A549 (cell line): ENCODE measurements around the gene ELAC2. TPM values are rescaled to one million over a fixed set of nuclear protein-coding genes. Genes with fewer than 3 reads are reported as not detected.

ENCODE experiments used
- ATAC-seq, 2 experiments: fragments of 200-7000 bp in 1 of 2; fragments of >200 bp in 1 of 2; cut with Nextera tagmentation in 1 of 2; cut with Tn5 transposase in 1 of 2; 3 replicates each; pipeline versions ENCODE4 v1.8.0 to v1.9.1; 2018 to 2020; ENCODE audit warnings: mild to moderate bottlenecking in 1 of 2, moderate library complexity in 1 of 2
- CTCF ChIA-PET: fragments of 300-600 bp; sonication (Branson Sonifier 250); formaldehyde crosslinking; extraction: SDS; loops from one replicate; lab custom pipeline; 2021; ENCODE audit warnings: antibody characterized with exemption, inconsistent platforms; lab: Yijun Ruan, JAX
- POLR2A ChIA-PET: fragments of 350-600 bp; formaldehyde crosslinking; extraction: SDS; loops from one replicate; lab custom pipeline; 2021; ENCODE audit warnings: antibody characterized with exemption, inconsistent platforms; lab: Yijun Ruan, JAX
- DNase-seq, 2 experiments: peaks; one replicate each; pipeline versions ENCODE4 v3.0.0 to v3.0.0-alpha.2; 2011 to 2016; ENCODE audit warnings: low read depth in 1 of 2, low spot score in 1 of 2
- FAIRE-seq: peaks from 2 replicates; lab custom pipeline; 2011; peaks lifted over from hg19 to GRCh38; lab: Jason Lieb, UNC
- H3K27ac ChIP-seq, 2 experiments: fragments of >200 bp; sonication (Bioruptor Twin); formaldehyde crosslinking; 3 replicates each; pipeline ENCODE4 v1.5.1; 2016 to 2017
- H3K4me1 ChIP-seq: fragments of >200 bp; sonication (Bioruptor Twin); formaldehyde crosslinking; 3 replicates; pipeline ENCODE4 v1.6.1; 2016
- H3K4me2 ChIP-seq: fragments of >200 bp; sonication (Bioruptor Twin); formaldehyde crosslinking; 3 replicates; pipeline ENCODE4 v1.6.1; 2016
- H3K4me3 ChIP-seq: fragments of >200 bp; sonication (Bioruptor Twin); formaldehyde crosslinking; 3 replicates; pipeline ENCODE4 v1.5.1; 2016
- H3K9me3 ChIP-seq: fragments of >200 bp; sonication (Bioruptor Twin); formaldehyde crosslinking; 3 replicates; pipeline ENCODE4 v1.6.1; 2016
- BCL3 ChIP-seq: fragments of >200 bp; sonication (Bioruptor Twin); formaldehyde crosslinking; IDR thresholded peaks from 3 replicates; pipeline ENCODE4 v1.6.1; 2016
- BHLHE40 ChIP-seq: IDR thresholded peaks from 2 replicates; pipeline ENCODE4 v1.6.1; 2012; ENCODE audit warnings: low read depth, low read length, inconsistent platforms
- CHD2 ChIP-seq: fragments of 150-350 bp; IDR thresholded peaks from 2 replicates; pipeline ENCODE4 v1.6.1; 2014; ENCODE audit warnings: low read length; ENCODE audit not compliant: partially characterized antibody
- E2F6 ChIP-seq: IDR thresholded peaks from 2 replicates; pipeline ENCODE4 v1.6.1; 2012; ENCODE audit warnings: low read depth, borderline replicate concordance
- ELK1 ChIP-seq: fragments of 150-350 bp; IDR thresholded peaks from 2 replicates; pipeline ENCODE4 v1.6.1; 2014; ENCODE audit warnings: low read depth, mild to moderate bottlenecking, low read length
- ESRRA ChIP-seq: fragments of 150-350 bp; IDR thresholded peaks from 2 replicates; pipeline ENCODE4 v1.6.1; 2014; ENCODE audit warnings: mild to moderate bottlenecking, low read length, borderline replicate concordance
- GATA3 ChIP-seq: IDR thresholded peaks from 2 replicates; pipeline ENCODE4 v1.6.1; 2012; ENCODE audit warnings: borderline replicate concordance
- HMGXB4 ChIP-seq: fragments of 250-450 bp; sonication (Bioruptor Pico); IDR thresholded peaks from 2 replicates; pipeline ENCODE4 v1.5.0; 2021; ENCODE audit warnings: mild to moderate bottlenecking, moderate library complexity, borderline replicate concordance
- HOXB5 ChIP-seq: fragments of 250-450 bp; sonication (Bioruptor Pico); IDR thresholded peaks from 2 replicates; pipeline ENCODE4 v1.5.0; 2020; ENCODE audit warnings: mild to moderate bottlenecking, moderate library complexity
- KDM1A ChIP-seq: fragments of 200-600 bp; sonication (generic); IDR thresholded peaks from 2 replicates; pipeline ENCODE4 v1.6.1; 2016; ENCODE audit warnings: low read depth, mild to moderate bottlenecking
- KDM5A ChIP-seq: fragments of 200-600 bp; sonication (generic); IDR thresholded peaks from 2 replicates; pipeline ENCODE4 v1.6.1; 2016; ENCODE audit warnings: antibody characterized with exemption, mild to moderate bottlenecking
- MAX ChIP-seq: IDR thresholded peaks from 2 replicates; pipeline ENCODE4 v1.6.1; 2012
- NR3C1 ChIP-seq: fragments of >200 bp; sonication (Bioruptor Twin); formaldehyde crosslinking; IDR thresholded peaks from 3 replicates; pipeline ENCODE4 v1.6.1; 2017
- PHF8 ChIP-seq: fragments of 200-600 bp; sonication (generic); IDR thresholded peaks from 2 replicates; pipeline ENCODE4 v1.6.1; 2016; ENCODE audit warnings: low read depth, mild to moderate bottlenecking, antibody characterized with exemption, moderate library complexity, borderline replicate concordance
- POLR2AphosphoS2 ChIP-seq: conservative IDR thresholded peaks from 2 replicates; pipeline ENCODE4 v1.6.1; 2012; ENCODE audit warnings: low read length, improper control_type of control experiment, inconsistent platforms
- RAD21 ChIP-seq, 2 experiments: fragments of >200 bp in 1 of 2; sonication (Bioruptor Twin) in 1 of 2; formaldehyde crosslinking in 1 of 2; IDR thresholded peaks in 1 of 2; conservative IDR thresholded peaks in 1 of 2; 2 replicates in 1 of 2; 3 replicates in 1 of 2; pipeline ENCODE4 v1.6.1; 2012 to 2018; ENCODE audit warnings: inconsistent platforms in 1 of 2
- RARB ChIP-seq: fragments of 250-450 bp; sonication (Bioruptor Pico); IDR thresholded peaks from 2 replicates; pipeline ENCODE4 v1.8.0; 2021; ENCODE audit warnings: mild to moderate bottlenecking, moderate library complexity
- RNF2 ChIP-seq: fragments of 200-600 bp; sonication (generic); IDR thresholded peaks from 2 replicates; pipeline ENCODE4 v1.6.1; 2016; ENCODE audit warnings: low read depth, mild to moderate bottlenecking, antibody characterized with exemption, moderate library complexity, borderline replicate concordance
- USF2 ChIP-seq: fragments of 450-650 bp; IDR thresholded peaks from 2 replicates; pipeline ENCODE4 v1.6.1; 2014; ENCODE audit warnings: antibody characterized with exemption
- ZSCAN20 ChIP-seq: fragments of 250-450 bp; sonication (Bioruptor Pico); IDR thresholded peaks from 2 replicates; pipeline ENCODE4 v1.8.0; 2022; ENCODE audit warnings: mild to moderate bottlenecking, moderate library complexity
- WGBS: methylation state at CpG from one replicate; pipeline ENCODE4 v1.1.6; 2017; ENCODE audit errors: missing lambda C conversion rate; 5-methylcytosine and 5-hydroxymethylcytosine counted together
- polyA plus RNA-seq, 4 experiments: library from polyadenylated mRNA; depleted of rRNA in 3 of 4; stranded (reverse); fragments of >200 nt; fragmentation: RNase III in 1 of 4; extraction: RNeasy Plus Mini Kit Qiagen cat#74134 plus additional on column Dnase treatment in 1 of 4; gene quantifications; 2 replicates in 3 of 4; 3 replicates in 1 of 4; pipeline ENCODE4 v1.2.3, GENCODE V29; 2011 to 2017

The ELAC2 gene
- polyA plus RNA-seq, 2 of the 4 experiments (the other 2 are of a cell fraction): 97.9 to 106 TPM

GRCh38 chr17:12996941-12997340 is 20.9 kb downstream of the ELAC2 start:
- Histone ChIP-seq H3K4me1 (no peaks in the 10 kb centered on the region), H3K9me3 (no peaks in the 10 kb centered on the region), H3K4me2 (no peak overlapping the region), H3K27ac (no peak overlapping the region), H3K4me3 (no peak overlapping the region)
- no peak for ATAC-seq
- no peak for TF ChIP-seq PHF8
- no peak for TF ChIP-seq ELK1
- no peak for TF ChIP-seq HOXB5 (CRISPR knock-in tag)
- TF ChIP-seq RNF2: no peak
- no peak for TF ChIP-seq ESRRA
- TF ChIP-seq KDM5A: no peak
- no peak for TF ChIP-seq ZSCAN20 (CRISPR knock-in tag)
- no peak for TF ChIP-seq RAD21 (conservative IDR thresholded peaks at IDR 0.05 in 1 of 2, IDR thresholded peaks at IDR 0.05 in 1 of 2)
- no peak for TF ChIP-seq GATA3
- no peak for TF ChIP-seq HMGXB4 (CRISPR knock-in tag)
- ChIA-PET CTCF (interaction anchor here (0.6 to 2.5 kb wide), 9 partner anchors 8 to 497 kb away, joined by 3 to 7 read pairs (median 4); no protein-coding TSS in a partner anchor), POLR2A (no interaction called here)
- no peak for DNase-seq
- no peak for FAIRE-seq
- 76% methylated on average over 5 of the region's 5 CpGs for WGBS

GRCh38 chr17:12996357-12996756 is 21.5 kb downstream of the ELAC2 start:
- Histone ChIP-seq H3K4me3 (no peak overlapping the region), H3K27ac (no peak overlapping the region), H3K9me3 (no peaks in the 10 kb centered on the region), H3K4me2 (no peak overlapping the region), H3K4me1 (no peaks in the 10 kb centered on the region)
- DNase-seq (no peak), ATAC-seq (no peak), FAIRE-seq (no peak)
- WGBS: 94% methylated on average over 10 of the region's 10 CpGs
- POLR2A ChIA-PET: no interaction called here
- CTCF ChIA-PET: interaction anchor here (0.7 to 2.5 kb wide), 6 partner anchors 8 to 330 kb away, joined by 3 to 6 read pairs (median 4); no protein-coding TSS in a partner anchor
- TF ChIP-seq KDM1A (no peak), BHLHE40 (no peak)

GRCh38 chr17:12995896-12996295 is 21.9 kb downstream of the ELAC2 start:
- no peak overlapping the region for H3K4me2 ChIP-seq
- ChIA-PET POLR2A (no interaction called here), CTCF (interaction anchor here (0.7 to 1.7 kb wide), 4 partner anchors 9 to 329 kb away, joined by 3 to 5 read pairs (median 3); no protein-coding TSS in a partner anchor)
- DNase-seq: no peak
- no peaks in the 10 kb centered on the region for H3K9me3 ChIP-seq
- no peak overlapping the region for H3K4me3 ChIP-seq
- no peak for TF ChIP-seq RARB
- TF ChIP-seq RAD21 (conservative IDR thresholded peaks at IDR 0.05 in 1 of 2, IDR thresholded peaks at IDR 0.05 in 1 of 2): no peak
- no peak for TF ChIP-seq BCL3
- TF ChIP-seq USF2: no peak
- TF ChIP-seq POLR2AphosphoS2: no peak
- TF ChIP-seq MAX: no peak
- TF ChIP-seq CHD2: no peak
- TF ChIP-seq E2F6: no peak
- no peak for TF ChIP-seq NR3C1
- H3K27ac ChIP-seq: no peak overlapping the region
- FAIRE-seq: no peak
- H3K4me1 ChIP-seq: no peaks in the 10 kb centered on the region
- no peak for ATAC-seq
- 90% methylated on average over 11 of the region's 19 CpGs for WGBS
